DOHH2 (cell line): ENCODE measurements around the gene MEGF10.

Source experiments
- H3F3A ChIP-seq: fragments of 200-600 bp; sonication (generic), shearing (Covaris generic); 2 replicates; pipeline ENCODE4 v1.6.0; 2016; ENCODE audit warnings: antibody characterized with exemption, mild to moderate bottlenecking; ENCODE audit not compliant: control insufficient read depth, insufficient read depth
- H3K27ac ChIP-seq: fragments of 200-600 bp; sonication (generic); 2 replicates; pipeline ENCODE4 v1.5.1; 2014; ENCODE audit warnings: low read depth, mild to moderate bottlenecking, low read length, moderate library complexity
- H3K27me3 ChIP-seq: fragments of 200-600 bp; sonication (generic); 2 replicates; pipeline ENCODE4 v1.6.1; 2014; ENCODE audit warnings: mild to moderate bottlenecking, low read length, mixed read lengths; ENCODE audit not compliant: control insufficient read depth
- H3K36me3 ChIP-seq: fragments of 200-600 bp; sonication (generic); 2 replicates; pipeline ENCODE4 v1.6.1; 2014; ENCODE audit warnings: mild to moderate bottlenecking, low read length, moderate library complexity, mixed read lengths; ENCODE audit not compliant: control insufficient read depth
- H3K4me1 ChIP-seq: fragments of 200-600 bp; sonication (generic); 2 replicates; pipeline ENCODE4 v1.6.1; 2014; ENCODE audit warnings: mild to moderate bottlenecking, low read length, mixed read lengths; ENCODE audit not compliant: control insufficient read depth
- H3K4me2 ChIP-seq: fragments of 200-600 bp; sonication (generic); 2 replicates; pipeline ENCODE4 v1.6.0; 2014; ENCODE audit warnings: mild to moderate bottlenecking, low read length, moderate library complexity
- H3K4me3 ChIP-seq: fragments of 200-600 bp; sonication (generic); 2 replicates; pipeline ENCODE4 v1.5.1; 2014; ENCODE audit warnings: mild to moderate bottlenecking, low read length, mixed read lengths
- H3K79me2 ChIP-seq: fragments of 200-600 bp; sonication (generic); 2 replicates; pipeline ENCODE4 v1.6.1; 2014; ENCODE audit warnings: mild to moderate bottlenecking, low read length, mixed read lengths; ENCODE audit not compliant: control insufficient read depth
- H3K9me2 ChIP-seq: fragments of 200-600 bp; sonication (generic); replicated peaks from 2 replicates; pipeline ENCODE4 v1.6.1; 2014; ENCODE audit warnings: mild to moderate bottlenecking, low read length, mixed read lengths; ENCODE audit not compliant: control insufficient read depth
- H3K9me3 ChIP-seq: fragments of 200-600 bp; sonication (generic); 2 replicates; pipeline ENCODE4 v1.6.1; 2014; ENCODE audit warnings: antibody characterized with exemption, low read length, mixed read lengths; ENCODE audit not compliant: control insufficient read depth, insufficient read depth
- H4K20me1 ChIP-seq: fragments of 200-600 bp; sonication (generic); 2 replicates; pipeline ENCODE4 v1.6.0; 2014; ENCODE audit warnings: low read depth, mild to moderate bottlenecking, antibody characterized with exemption, low read length, moderate library complexity; ENCODE audit not compliant: control insufficient read depth, insufficient read depth
- EZH2phosphoT487 ChIP-seq: fragments of 200-600 bp; sonication (generic); IDR thresholded peaks from 2 replicates; pipeline ENCODE4 v1.6.1; 2017; ENCODE audit warnings: borderline replicate concordance, mild to moderate bottlenecking, antibody characterized with exemption, low read length, moderate library complexity, mixed read lengths
- TF ChIP-seq, protein P1 (sequence below): fragments of 200-600 bp; sonication (generic); IDR thresholded peaks from one replicate; pipeline ENCODE4 v1.5.1; 2014; ENCODE audit warnings: antibody characterized with exemption, mild to moderate bottlenecking, low read depth, low read length; ENCODE audit not compliant: poor library complexity, severe bottlenecking

Gene MEGF10

DNA sequence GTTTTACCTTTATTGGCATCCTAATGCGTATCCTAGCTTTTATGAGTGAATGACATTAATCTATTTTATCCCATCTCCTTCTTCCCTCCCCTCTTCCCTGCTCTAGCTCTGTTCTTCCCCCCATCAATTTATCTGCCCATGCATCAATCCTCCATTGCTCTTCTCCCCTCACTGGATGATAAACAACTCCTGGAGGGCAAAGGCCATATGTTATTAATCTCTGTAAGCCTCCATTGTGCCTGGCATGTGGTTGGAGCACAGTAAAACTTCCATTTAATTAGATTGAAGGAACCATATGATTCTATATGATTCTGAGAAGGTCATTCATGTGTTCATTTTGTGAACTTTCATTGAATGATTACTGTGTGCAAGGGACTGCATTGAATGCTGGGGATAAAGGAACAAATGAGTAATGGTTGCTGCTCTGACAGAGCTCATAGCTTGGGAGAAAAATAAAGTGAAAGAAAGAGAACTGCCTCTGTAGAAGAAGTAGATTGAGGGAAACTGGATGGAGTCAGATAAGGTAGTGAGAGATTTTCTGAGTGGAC lies 85.0 kb downstream of the MEGF10 start:
- Histone ChIP-seq H4K20me1 (no peaks in the 10 kb centered on the region), H3K9me2 (no peaks in the 10 kb centered on the region), H3K79me2 (no peaks in the 10 kb centered on the region), H3K36me3 (no peaks in the 10 kb centered on the region), H3K9me3 (peaks cover 7% of the 10 kb centered on the region; the same call in 1 of the 2 replicates), H3K27me3 (peaks cover 6% of the 10 kb centered on the region), H3F3A (no peaks in the 10 kb centered on the region), H3K4me1 (no peaks in the 10 kb centered on the region), H3K27ac (no peak overlapping the region), H3K4me3 (no peak overlapping the region), H3K4me2 (no peak overlapping the region)
- TF ChIP-seq EZH2phosphoT487, result no peak
- TF ChIP-seq, protein P1, sequence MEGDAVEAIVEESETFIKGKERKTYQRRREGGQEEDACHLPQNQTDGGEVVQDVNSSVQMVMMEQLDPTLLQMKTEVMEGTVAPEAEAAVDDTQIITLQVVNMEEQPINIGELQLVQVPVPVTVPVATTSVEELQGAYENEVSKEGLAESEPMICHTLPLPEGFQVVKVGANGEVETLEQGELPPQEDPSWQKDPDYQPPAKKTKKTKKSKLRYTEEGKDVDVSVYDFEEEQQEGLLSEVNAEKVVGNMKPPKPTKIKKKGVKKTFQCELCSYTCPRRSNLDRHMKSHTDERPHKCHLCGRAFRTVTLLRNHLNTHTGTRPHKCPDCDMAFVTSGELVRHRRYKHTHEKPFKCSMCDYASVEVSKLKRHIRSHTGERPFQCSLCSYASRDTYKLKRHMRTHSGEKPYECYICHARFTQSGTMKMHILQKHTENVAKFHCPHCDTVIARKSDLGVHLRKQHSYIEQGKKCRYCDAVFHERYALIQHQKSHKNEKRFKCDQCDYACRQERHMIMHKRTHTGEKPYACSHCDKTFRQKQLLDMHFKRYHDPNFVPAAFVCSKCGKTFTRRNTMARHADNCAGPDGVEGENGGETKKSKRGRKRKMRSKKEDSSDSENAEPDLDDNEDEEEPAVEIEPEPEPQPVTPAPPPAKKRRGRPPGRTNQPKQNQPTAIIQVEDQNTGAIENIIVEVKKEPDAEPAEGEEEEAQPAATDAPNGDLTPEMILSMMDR, result no peak

- H4K20me1 ChIP-seq, result no peaks in the 10 kb centered on the region
- no peaks in the 10 kb centered on the region for H3K36me3 ChIP-seq
- no peaks in the 10 kb centered on the region; the same call in 1 of the 2 replicates for H3K27me3 ChIP-seq
- no peaks in the 10 kb centered on the region for H3K9me2 ChIP-seq
- no peak for TF ChIP-seq EZH2phosphoT487
- TF ChIP-seq, protein P1, result no peak
- H3K79me2 ChIP-seq, result no peaks in the 10 kb centered on the region
- H3K4me3 ChIP-seq, result no peak overlapping the region
- H3K4me2 ChIP-seq, result no peak overlapping the region
- H3K9me3 ChIP-seq, result peaks cover 7% of the 10 kb centered on the region; the same call in 1 of the 2 replicates
- no peak overlapping the region for H3K27ac ChIP-seq
- no peaks in the 10 kb centered on the region for H3F3A ChIP-seq
- no peaks in the 10 kb centered on the region for H3K4me1 ChIP-seq
Measured at GRCh38 chr5:127377651-127378050, 87.1 kb downstream of the MEGF10 start.

GRCh38 chr5:127385936-127386335 lies 95.3 kb downstream of the MEGF10 start:
- Histone ChIP-seq H3K9me3 (no peaks in the 10 kb centered on the region), H3K79me2 (no peaks in the 10 kb centered on the region), H3K4me3 (no peak overlapping the region), H3K9me2 (no peaks in the 10 kb centered on the region), H3K36me3 (no peaks in the 10 kb centered on the region), H3K27me3 (no peaks in the 10 kb centered on the region), H3K4me1 (no peaks in the 10 kb centered on the region), H4K20me1 (no peaks in the 10 kb centered on the region), H3K4me2 (no peak overlapping the region), H3F3A (no peaks in the 10 kb centered on the region), H3K27ac (no peak overlapping the region)
- TF ChIP-seq EZH2phosphoT487, result no peak
- TF ChIP-seq, protein P1, result no peak
